SK-N-SH (cell line): Measurements from ENCODE around the gene MTUS2. TPM values are rescaled to one million over a fixed set of nuclear protein-coding genes. Genes with fewer than 3 reads are reported as not detected.

Experiments used
- CTCF ChIA-PET: fragments of 300-600, 350-600 bp; formaldehyde crosslinking; extraction: SDS; loops from one replicate; lab custom pipeline; 2021; lab: Yijun Ruan, JAX
- POLR2A ChIA-PET: fragments of 350-600 bp; sonication (Branson Sonifier 250); formaldehyde crosslinking; extraction: SDS; loops from one replicate; lab custom pipeline; 2020; ENCODE audit warnings: antibody characterized with exemption, inconsistent platforms; lab: Yijun Ruan, JAX
- DNase-seq: peaks from one replicate; pipeline ENCODE4 v3.0.0; 2012
- H2AFZ ChIP-seq: fragments of 200-600 bp; sonication (generic); 2 replicates; pipeline ENCODE4 v1.8.1; 2016; ENCODE audit warnings: antibody characterized with exemption, mild to moderate bottlenecking, low read depth
- H3F3A ChIP-seq: fragments of 200-600 bp; sonication (generic); replicated peaks from 2 replicates; pipeline ENCODE3; 2016; ENCODE audit warnings: antibody characterized with exemption, mild to moderate bottlenecking; ENCODE audit not compliant: insufficient read depth
- H3K27ac ChIP-seq, 2 experiments: fragments of 200-500 bp in 1 of 2; fragments of 200-600 bp in 1 of 2; sonication (Bioruptor generic) in 1 of 2; sonication (generic), shearing (Covaris generic) in 1 of 2; 2 replicates each; pipeline versions ENCODE4 v1.5.1 to v1.6.1; 2014 to 2016; ENCODE audit warnings: low read depth in 2 of 2, inconsistent platforms in 1 of 2, low read length in 1 of 2, mild to moderate bottlenecking in 1 of 2, mixed read lengths in 1 of 2
- H3K27me3 ChIP-seq: fragments of 200-600 bp; sonication (generic), shearing (Covaris generic); 2 replicates; pipeline ENCODE4 v1.6.1; 2016; ENCODE audit warnings: mixed run types; ENCODE audit not compliant: insufficient read depth
- H3K36me3 ChIP-seq, 2 experiments: fragments of 200-500 bp in 1 of 2; fragments of 200-600 bp in 1 of 2; sonication (Bioruptor generic) in 1 of 2; sonication (generic) in 1 of 2; replicated peaks in 1 of 2; 2 replicates each; pipeline versions ENCODE3 to v1.5.1; 2014 to 2016; ENCODE audit warnings: low read length in 1 of 2, mild to moderate bottlenecking in 1 of 2; ENCODE audit not compliant: insufficient read depth in 2 of 2, control insufficient read depth in 1 of 2
- H3K4me1 ChIP-seq, 2 experiments: fragments of 200-500 bp in 1 of 2; fragments of 200-600 bp in 1 of 2; sonication (Bioruptor generic) in 1 of 2; sonication (generic), shearing (Covaris generic) in 1 of 2; 2 replicates each; pipeline versions ENCODE4 v1.5.1 to v1.6.1; 2014 to 2016; ENCODE audit warnings: low read depth in 1 of 2, low read length in 1 of 2, mixed run types in 1 of 2; ENCODE audit not compliant: insufficient read depth in 2 of 2, control insufficient read depth in 1 of 2
- H3K4me2 ChIP-seq: fragments of 200-600 bp; sonication (generic), shearing (Covaris generic); 2 replicates; pipeline ENCODE4 v1.6.1; 2017; ENCODE audit warnings: mixed run types
- H3K4me3 ChIP-seq, 2 experiments: fragments of 200-500 bp in 1 of 2; fragments of 200-600 bp in 1 of 2; sonication (Bioruptor generic) in 1 of 2; sonication (generic), shearing (Covaris generic) in 1 of 2; 2 replicates each; pipeline versions ENCODE4 v1.5.1 to v1.8.1; 2014 to 2016; ENCODE audit warnings: low read depth in 2 of 2, inconsistent platforms in 1 of 2, low read length in 1 of 2, mild to moderate bottlenecking in 1 of 2, mixed read lengths in 1 of 2, moderate library complexity in 1 of 2
- H3K79me2 ChIP-seq: fragments of 200-600 bp; sonication (generic); 2 replicates; pipeline ENCODE4 v1.8.1; 2017; ENCODE audit warnings: mild to moderate bottlenecking; ENCODE audit not compliant: insufficient read depth
- H3K9ac ChIP-seq: fragments of 200-600 bp; sonication (generic); 2 replicates; pipeline ENCODE4 v1.6.1; 2017; ENCODE audit warnings: mixed run types
- H3K9me2 ChIP-seq: fragments of 200-600 bp; sonication (generic); 2 replicates; pipeline ENCODE4 v1.6.1; 2017; ENCODE audit warnings: mixed run types
- H3K9me3 ChIP-seq: fragments of 200-600 bp; sonication (generic); 2 replicates; pipeline ENCODE4 v1.6.1; 2017; ENCODE audit warnings: mixed run types, mild to moderate bottlenecking, moderate library complexity
- H4K20me1 ChIP-seq: fragments of 200-600 bp; sonication (generic); 2 replicates; pipeline ENCODE4 v1.6.1; 2017; ENCODE audit warnings: mild to moderate bottlenecking, mixed run types; ENCODE audit not compliant: insufficient read depth
- ELF1 ChIP-seq: IDR thresholded peaks from 2 replicates; pipeline ENCODE4 v1.4.0; 2012
- EP300 ChIP-seq, 2 experiments: IDR thresholded peaks; 2 replicates each; pipeline versions ENCODE4 v1.4.0 to v1.6.1; 2012; ENCODE audit warnings: borderline replicate concordance in 1 of 2, low read depth in 1 of 2, low read length in 1 of 2
- GABPA ChIP-seq: IDR thresholded peaks from 2 replicates; pipeline ENCODE4 v1.4.0; 2012; ENCODE audit warnings: low read depth, mild to moderate bottlenecking
- GATA2 ChIP-seq: sonication (generic); formaldehyde crosslinking; IDR thresholded peaks from 2 replicates; pipeline ENCODE4 v1.5.0; 2020; ENCODE audit warnings: mild to moderate bottlenecking, missing genetic modification reagents
- MXI1 ChIP-seq: IDR thresholded peaks from 2 replicates; pipeline ENCODE4 v1.6.1; 2012; ENCODE audit warnings: mild to moderate bottlenecking, low read depth, low read length, improper control_type of control experiment
- NFIC ChIP-seq: IDR thresholded peaks from 2 replicates; pipeline ENCODE4 v1.4.0; 2012; ENCODE audit warnings: borderline replicate concordance
- NRF1 ChIP-seq: IDR thresholded peaks from 2 replicates; pipeline ENCODE4 v1.6.1; 2012; ENCODE audit warnings: low read depth, mild to moderate bottlenecking, low read length
- POLR2AphosphoS5 ChIP-seq: IDR thresholded peaks from 2 replicates; pipeline ENCODE4 v1.6.1; 2012; ENCODE audit warnings: low read depth, low read length
- RFX5 ChIP-seq: IDR thresholded peaks from 2 replicates; pipeline ENCODE4 v1.6.1; 2012; ENCODE audit warnings: mild to moderate bottlenecking, improper control_type of control experiment, low read length
- RXRA ChIP-seq: IDR thresholded peaks from 2 replicates; pipeline ENCODE4 v1.4.0; 2012; ENCODE audit warnings: low read depth, mild to moderate bottlenecking, borderline replicate concordance
- SIN3A ChIP-seq: IDR thresholded peaks from 2 replicates; pipeline ENCODE4 v1.6.1; 2012; ENCODE audit warnings: low read depth, mild to moderate bottlenecking, low read length, moderate library complexity, borderline replicate concordance
- TAF1 ChIP-seq: IDR thresholded peaks from 2 replicates; pipeline ENCODE4 v1.6.1; 2012; ENCODE audit warnings: low read depth, mild to moderate bottlenecking, low read length, moderate library complexity, borderline replicate concordance
- TEAD4 ChIP-seq: IDR thresholded peaks from 2 replicates; pipeline ENCODE4 v1.4.0; 2012; ENCODE audit warnings: mild to moderate bottlenecking, borderline replicate concordance; ENCODE audit not compliant: insufficient read depth
- WGBS: methylation state at CpG from one replicate; pipeline ENCODE4 v1.1.6; 2017; ENCODE audit warnings: low lambda C conversion rate; 5-methylcytosine and 5-hydroxymethylcytosine counted together
- polyA plus RNA-seq, 3 experiments: library from polyadenylated mRNA; depleted of rRNA; stranded (reverse); fragments of >200 nt; gene quantifications; 2 replicates each; pipeline ENCODE4 v1.2.3, GENCODE V29; 2012
- TF ChIP-seq, protein P1 (sequence below): fragments of 150-350 bp; IDR thresholded peaks from 2 replicates; pipeline ENCODE4 v1.6.1; 2017; ENCODE audit warnings: antibody characterized with exemption, low read length, low read depth, borderline replicate concordance
- TF ChIP-seq, protein P2 (sequence below): fragments of 200-600 bp; sonication (generic); IDR thresholded peaks from 2 replicates; pipeline ENCODE4 v1.6.1; 2017; ENCODE audit warnings: antibody characterized with exemption, mild to moderate bottlenecking, moderate library complexity
- TF ChIP-seq, protein P3 (sequence below): IDR thresholded peaks from 2 replicates; pipeline ENCODE4 v1.4.0; 2012; ENCODE audit warnings: low read depth, borderline replicate concordance
- TF ChIP-seq, protein P4 (sequence below): fragments of 150-350 bp; IDR thresholded peaks from 2 replicates; pipeline ENCODE4 v1.6.1; 2016; ENCODE audit warnings: mild to moderate bottlenecking, low read depth, low read length
- TF ChIP-seq, protein P5 (sequence below): IDR thresholded peaks from 2 replicates; pipeline ENCODE4 v1.4.0; 2012; ENCODE audit warnings: low read depth

The MTUS2 gene
- polyA plus RNA-seq, 1 of the 3 experiments (the other 2 are of a cell fraction) = 1.7 TPM

DNA sequence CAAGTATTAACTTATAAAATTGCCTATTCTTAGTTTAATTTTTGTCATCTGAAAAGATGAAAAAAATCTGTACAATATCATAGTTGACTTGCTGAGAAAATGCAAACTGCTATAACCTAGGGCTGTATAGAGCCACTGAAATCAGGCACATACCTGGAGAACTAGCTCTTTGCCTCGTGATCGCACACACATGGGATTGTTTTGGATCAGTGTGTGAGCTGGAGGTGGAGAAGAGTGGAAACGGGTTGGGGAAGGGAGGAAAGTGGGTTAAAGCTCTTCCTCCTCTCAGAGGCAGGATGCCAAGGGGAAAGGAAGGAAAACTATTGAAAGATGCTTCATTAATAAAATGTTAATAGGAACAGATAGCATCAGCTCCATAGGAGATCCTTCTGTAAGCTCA, 2.7 kb downstream of the MTUS2 start:
- H3K9ac ChIP-seq = no peak overlapping the region
- no peaks in the 10 kb centered on the region for H3K4me1 ChIP-seq
- TF ChIP-seq, protein P1, sequence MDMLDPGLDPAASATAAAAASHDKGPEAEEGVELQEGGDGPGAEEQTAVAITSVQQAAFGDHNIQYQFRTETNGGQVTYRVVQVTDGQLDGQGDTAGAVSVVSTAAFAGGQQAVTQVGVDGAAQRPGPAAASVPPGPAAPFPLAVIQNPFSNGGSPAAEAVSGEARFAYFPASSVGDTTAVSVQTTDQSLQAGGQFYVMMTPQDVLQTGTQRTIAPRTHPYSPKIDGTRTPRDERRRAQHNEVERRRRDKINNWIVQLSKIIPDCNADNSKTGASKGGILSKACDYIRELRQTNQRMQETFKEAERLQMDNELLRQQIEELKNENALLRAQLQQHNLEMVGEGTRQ = no peak
- TF ChIP-seq MXI1 = no peak
- no peak for TF ChIP-seq SIN3A
- no peak for TF ChIP-seq TEAD4
- H3K27me3 ChIP-seq = peaks cover 31% of the 10 kb centered on the region
- H3K36me3 ChIP-seq = no peaks in the 10 kb centered on the region
- H3K9me3 ChIP-seq = no peaks in the 10 kb centered on the region
- 24% methylated on average over 3 of the region's 3 CpGs for WGBS
- no peak overlapping the region for H3K4me3 ChIP-seq
- no peak overlapping the region for H3K27ac ChIP-seq
- H2AFZ ChIP-seq = no peak overlapping the region
- H3K79me2 ChIP-seq = no peaks in the 10 kb centered on the region
- no peaks in the 10 kb centered on the region for H3K9me2 ChIP-seq
- no peak for DNase-seq
- no peaks in the 10 kb centered on the region for H3F3A ChIP-seq
- no peaks in the 10 kb centered on the region for H4K20me1 ChIP-seq
- ChIA-PET POLR2A (no interaction called here), CTCF (no interaction called here)
- no peak overlapping the region for H3K4me2 ChIP-seq

DNA sequence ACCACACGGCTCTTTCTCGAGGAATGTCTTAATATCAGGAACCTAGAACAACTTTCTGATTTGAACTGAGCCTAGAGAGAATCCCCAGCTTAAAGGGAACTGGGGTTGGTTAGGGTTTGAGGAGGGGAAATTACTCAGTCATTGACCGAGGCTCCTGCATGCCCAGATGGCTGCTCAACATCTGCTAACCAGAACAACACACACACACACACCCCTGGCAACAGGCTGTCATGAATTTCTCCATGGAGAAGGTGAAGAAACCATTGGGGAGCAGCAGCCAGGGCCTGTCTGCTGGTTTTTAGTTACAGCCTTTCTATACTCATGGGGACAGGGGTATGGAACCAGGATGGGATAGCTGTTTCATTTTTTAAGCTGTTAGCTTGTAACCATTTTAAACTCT, 5.2 kb downstream of the MTUS2 start:
- POLR2A ChIA-PET = no interaction called here
- H4K20me1 ChIP-seq = no peaks in the 10 kb centered on the region
- H3K79me2 ChIP-seq = no peaks in the 10 kb centered on the region
- H3K9me2 ChIP-seq = no peaks in the 10 kb centered on the region
- peaks cover 14% of the 10 kb centered on the region for H3K9me3 ChIP-seq
- peaks cover 19% of the 10 kb centered on the region for H3K27me3 ChIP-seq
- CTCF ChIA-PET = no interaction called here
- no peak overlapping the region for H3K9ac ChIP-seq
- H3K4me1 ChIP-seq = no peaks in the 10 kb centered on the region
- no peak overlapping the region for H3K27ac ChIP-seq
- TF ChIP-seq EP300 (IDR thresholded peaks at IDR 0.05; ENCODE audit: borderline replicate concordance in 1 of 2, low read depth in 1 of 2, low read length in 1 of 2) (no peak), GABPA (no peak), MXI1 (no peak), TAF1 (no peak), POLR2AphosphoS5 (no peak), NFIC (no peak), NRF1 (no peak), ELF1 (no peak), GATA2 (no peak), SIN3A (no peak), RFX5 (no peak), RXRA (no peak)
- TF ChIP-seq, protein P2, sequence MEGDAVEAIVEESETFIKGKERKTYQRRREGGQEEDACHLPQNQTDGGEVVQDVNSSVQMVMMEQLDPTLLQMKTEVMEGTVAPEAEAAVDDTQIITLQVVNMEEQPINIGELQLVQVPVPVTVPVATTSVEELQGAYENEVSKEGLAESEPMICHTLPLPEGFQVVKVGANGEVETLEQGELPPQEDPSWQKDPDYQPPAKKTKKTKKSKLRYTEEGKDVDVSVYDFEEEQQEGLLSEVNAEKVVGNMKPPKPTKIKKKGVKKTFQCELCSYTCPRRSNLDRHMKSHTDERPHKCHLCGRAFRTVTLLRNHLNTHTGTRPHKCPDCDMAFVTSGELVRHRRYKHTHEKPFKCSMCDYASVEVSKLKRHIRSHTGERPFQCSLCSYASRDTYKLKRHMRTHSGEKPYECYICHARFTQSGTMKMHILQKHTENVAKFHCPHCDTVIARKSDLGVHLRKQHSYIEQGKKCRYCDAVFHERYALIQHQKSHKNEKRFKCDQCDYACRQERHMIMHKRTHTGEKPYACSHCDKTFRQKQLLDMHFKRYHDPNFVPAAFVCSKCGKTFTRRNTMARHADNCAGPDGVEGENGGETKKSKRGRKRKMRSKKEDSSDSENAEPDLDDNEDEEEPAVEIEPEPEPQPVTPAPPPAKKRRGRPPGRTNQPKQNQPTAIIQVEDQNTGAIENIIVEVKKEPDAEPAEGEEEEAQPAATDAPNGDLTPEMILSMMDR = no peak
- TF ChIP-seq, protein P3, sequence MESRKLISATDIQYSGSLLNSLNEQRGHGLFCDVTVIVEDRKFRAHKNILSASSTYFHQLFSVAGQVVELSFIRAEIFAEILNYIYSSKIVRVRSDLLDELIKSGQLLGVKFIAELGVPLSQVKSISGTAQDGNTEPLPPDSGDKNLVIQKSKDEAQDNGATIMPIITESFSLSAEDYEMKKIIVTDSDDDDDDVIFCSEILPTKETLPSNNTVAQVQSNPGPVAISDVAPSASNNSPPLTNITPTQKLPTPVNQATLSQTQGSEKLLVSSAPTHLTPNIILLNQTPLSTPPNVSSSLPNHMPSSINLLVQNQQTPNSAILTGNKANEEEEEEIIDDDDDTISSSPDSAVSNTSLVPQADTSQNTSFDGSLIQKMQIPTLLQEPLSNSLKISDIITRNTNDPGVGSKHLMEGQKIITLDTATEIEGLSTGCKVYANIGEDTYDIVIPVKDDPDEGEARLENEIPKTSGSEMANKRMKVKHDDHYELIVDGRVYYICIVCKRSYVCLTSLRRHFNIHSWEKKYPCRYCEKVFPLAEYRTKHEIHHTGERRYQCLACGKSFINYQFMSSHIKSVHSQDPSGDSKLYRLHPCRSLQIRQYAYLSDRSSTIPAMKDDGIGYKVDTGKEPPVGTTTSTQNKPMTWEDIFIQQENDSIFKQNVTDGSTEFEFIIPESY = no peak
- TF ChIP-seq, protein P4, sequence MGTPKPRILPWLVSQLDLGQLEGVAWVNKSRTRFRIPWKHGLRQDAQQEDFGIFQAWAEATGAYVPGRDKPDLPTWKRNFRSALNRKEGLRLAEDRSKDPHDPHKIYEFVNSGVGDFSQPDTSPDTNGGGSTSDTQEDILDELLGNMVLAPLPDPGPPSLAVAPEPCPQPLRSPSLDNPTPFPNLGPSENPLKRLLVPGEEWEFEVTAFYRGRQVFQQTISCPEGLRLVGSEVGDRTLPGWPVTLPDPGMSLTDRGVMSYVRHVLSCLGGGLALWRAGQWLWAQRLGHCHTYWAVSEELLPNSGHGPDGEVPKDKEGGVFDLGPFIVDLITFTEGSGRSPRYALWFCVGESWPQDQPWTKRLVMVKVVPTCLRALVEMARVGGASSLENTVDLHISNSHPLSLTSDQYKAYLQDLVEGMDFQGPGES = no peak
- TF ChIP-seq, protein P5, sequence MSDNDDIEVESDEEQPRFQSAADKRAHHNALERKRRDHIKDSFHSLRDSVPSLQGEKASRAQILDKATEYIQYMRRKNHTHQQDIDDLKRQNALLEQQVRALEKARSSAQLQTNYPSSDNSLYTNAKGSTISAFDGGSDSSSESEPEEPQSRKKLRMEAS = no peak
- TF ChIP-seq, all 33 proteins: peak for 0
- no peak for DNase-seq
- Histone ChIP-seq H3F3A (no peaks in the 10 kb centered on the region), H2AFZ (no peak overlapping the region), H3K36me3 (no peaks in the 10 kb centered on the region), H3K4me2 (no peak overlapping the region), H3K4me3 (no peak overlapping the region)
- WGBS = 0% methylated on average over 3 of the region's 3 CpGs
